GM21529 (cell line): Measurements from ENCODE around the gene COLQ.
"Not testable (repeated sequence)": the region's sequence is repeated elsewhere in the genome, so short reads cannot be mapped to it uniquely, and the experiment has no call there.

Experiments used
- ATAC-seq: cut with Tn5 transposase; IDR thresholded peaks from one replicate; pipeline ENCODE4 v1.9.1; 2021; ENCODE audit not compliant: unreplicated experiment

The COLQ gene

GRCh38 chr3:15430624-15431023, 90.9 kb downstream of the COLQ start:
- no peak for ATAC-seq

- ATAC-seq = no peak
These were observed 92.4 kb downstream of the COLQ start for GRCh38 chr3:15429080-15429479.

- no peak for ATAC-seq
These were observed 93.0 kb downstream of the COLQ start for GRCh38 chr3:15428539-15428938.

GRCh38 chr3:15427981-15428380, 93.5 kb downstream of the COLQ start:
- ATAC-seq = no peak

- peak; percentile 92 for ATAC-seq
These were observed 94.2 kb downstream of the COLQ start, which contains the start of the genes EAF1 and METTL6 for GRCh38 chr3:15427182-15427880. EAF1 (plus strand) TSS chr3:15427598; CDS start chr3:15427780, 182 bp downstream. METTL6 (minus strand) TSS chr3:15427544; CDS start chr3:15426511, 1,033 bp downstream.

GRCh38 chr3:15426579-15427118, 94.9 kb downstream of the COLQ start:
- ATAC-seq = no peak

GRCh38 chr3:15420871-15421270, 100.6 kb downstream of the COLQ start:
- no peak for ATAC-seq

- ATAC-seq = not testable (repeated sequence)
These were observed 110.5 kb downstream of the COLQ start for GRCh38 chr3:15410966-15411365.

- no peak for ATAC-seq
These were observed 111.7 kb downstream of the COLQ start for GRCh38 chr3:15409774-15410173.

GRCh38 chr3:15409239-15409638, 112.3 kb downstream of the COLQ start:
- no peak for ATAC-seq

GRCh38 chr3:15405448-15406050, 116.0 kb downstream of the COLQ start:
- peak; percentile 56 for ATAC-seq

- ATAC-seq = peak; percentile 54
These were observed 116.7 kb downstream of the COLQ start for GRCh38 chr3:15404767-15405166.

- ATAC-seq = no peak
These were observed 117.5 kb downstream of the COLQ start for GRCh38 chr3:15403965-15404364.

GRCh38 chr3:15403495-15403894, 118.0 kb downstream of the COLQ start:
- no peak for ATAC-seq

GRCh38 chr3:15401936-15402335, 119.6 kb downstream of the COLQ start:
- ATAC-seq = no peak
